ENCODE results near the gene PACSIN2. TPM values are rescaled to one million over a fixed set of nuclear protein-coding genes. Genes with fewer than 3 reads are reported as not detected.

PACSIN2 gene
- total and polyA plus RNA-seq, 2 of the 13 experiments (the other 11 are each of a cell fraction or from before 2014, with no cell fraction given), result 54.1 to 68.8 TPM

GRCh38 chr22:43002202-43002586, 12.8 kb downstream of the PACSIN2 start:
- Histone ChIP-seq H3K79me2 (ENCODE audit: insufficient read depth, low read length) (peaks cover 97% of the 10 kb centered on the region), H3K36me3 (replicated peaks in 1 of 2; ENCODE audit: control insufficient read depth in 1 of 2, insufficient read depth in 2 of 2, low read length in 2 of 2) (no peaks in the 10 kb centered on the region; a peak in 2 of 5 replicates), H4K20me1 (ENCODE audit: insufficient read depth, low read length) (peaks cover 46% of the 10 kb centered on the region), H3K27ac (ENCODE audit: extremely low read length, insufficient read depth, low read length) (peak overlapping the region; percentile 60), H3K4me2 (ENCODE audit: low read depth, low read length) (peak overlapping the region; percentile 16; the same call in 1 of the 2 replicates), H3K9ac (ENCODE audit: insufficient read depth, low read depth, low read length) (no peak overlapping the region), H3K9me3 (ENCODE audit: low read length) (no peaks in the 10 kb centered on the region), H3K4me3 (replicated peaks in 1 of 3; ENCODE audit: insufficient read depth in 1 of 3, low read depth in 2 of 3, low read length in 3 of 3) (no peak overlapping the region), H2AFZ (ENCODE audit: low read length) (no peak overlapping the region), H3K27me3 (ENCODE audit: control insufficient read depth in 1 of 2, insufficient read depth in 2 of 2, low read length in 2 of 2) (no peaks in the 10 kb centered on the region), H3K4me1 (ENCODE audit: insufficient read depth, low read length) (peaks cover 98% of the 10 kb centered on the region)
- ChIA-PET POLR2A (interaction anchor here (1.3 to 7.3 kb wide), 3 partner anchors 9 to 16 kb away, joined by 3 to 101 read pairs (median 30); partner anchors contain the start of gene PACSIN2), CTCF (ENCODE audit: low intra/inter-chr PET ratio, low total read pairs) (no interaction called here)
- ATAC-seq (no peak), DNase-seq (ENCODE audit: low spot score) (no peak), FAIRE-seq (no peak)
- in situ Hi-C loops (cut with HindIII; ENCODE audit: extremely low pct_ligation_motif_present, low pct_unique_long_range_greater_than_20kb) (no loop called here), intact Hi-C loops (cut with micrococcal nuclease; ENCODE audit: unreplicated experiment) (no loop called here)
- WGBS (ENCODE audit: low lambda C conversion rate), result 59% methylated on average over 5 of the region's 5 CpGs
- no TSS peak for BruUV-seq (replicated peaks)
- TF ChIP-seq RCOR2 (CRISPR knock-in tag; IDR thresholded peaks at IDR 0.05) (no peak), ATF7 (IDR thresholded peaks at IDR 0.05) (no peak), ATF7 (CRISPR knock-in tag; IDR thresholded peaks at IDR 0.05) (no peak), ZBTB46 (CRISPR knock-in tag; IDR thresholded peaks at IDR 0.05; ENCODE audit: borderline replicate concordance) (no peak), HBP1 (CRISPR knock-in tag; IDR thresholded peaks at IDR 0.05; ENCODE audit: low read depth) (no peak), ZNF580 (CRISPR knock-in tag; IDR thresholded peaks at IDR 0.05; ENCODE audit: borderline replicate concordance, low read depth) (no peak), AHDC1 (CRISPR knock-in tag; IDR thresholded peaks at IDR 0.05; ENCODE audit: borderline replicate concordance) (no peak)
